HG02678 (cell line): ENCODE results near the gene CDC42EP2.

ENCODE experiments used
- ATAC-seq: cut with Tn5 transposase; IDR thresholded peaks from one replicate; pipeline ENCODE4 v1.9.1; 2021; ENCODE audit warnings: mild to moderate bottlenecking, moderate library complexity; ENCODE audit not compliant: unreplicated experiment

Gene CDC42EP2

GRCh38 chr11:65314501-65315203 is at the start of gene CDC42EP2:
Gene CDC42EP2, plus strand, starts transcription at chr11:65314866. Its CDS starts 6,033 bp downstream, at chr11:65320899.
- peak; percentile 86 for ATAC-seq

- ATAC-seq: no peak
Observed at GRCh38 chr11:65266210-65266609, 48.5 kb upstream of the CDC42EP2 start.

- ATAC-seq: no peak
Observed at GRCh38 chr11:65274735-65275682, 39.7 kb upstream of the CDC42EP2 start.

GRCh38 chr11:65275906-65276305 is 38.8 kb upstream of the CDC42EP2 start:
- no peak for ATAC-seq

GRCh38 chr11:65277631-65278277 is 36.9 kb upstream of the CDC42EP2 start:
- ATAC-seq: no peak

- no peak for ATAC-seq
Observed at GRCh38 chr11:65278356-65278755, 36.3 kb upstream of the CDC42EP2 start.

- no peak for ATAC-seq
Observed at GRCh38 chr11:65279279-65279678, 35.4 kb upstream of the CDC42EP2 start.

- ATAC-seq: no peak
Observed at GRCh38 chr11:65279741-65280440, 34.8 kb upstream of the CDC42EP2 start.

- ATAC-seq: no peak
Observed at GRCh38 chr11:65280646-65281045, 34.0 kb upstream of the CDC42EP2 start.

- no peak for ATAC-seq
Observed at GRCh38 chr11:65286686-65287085, 28.0 kb upstream of the CDC42EP2 start.

- no peak for ATAC-seq
Observed at GRCh38 chr11:65287601-65288000, 27.1 kb upstream of the CDC42EP2 start.

- ATAC-seq: no peak
Observed at GRCh38 chr11:65288706-65289536, 25.7 kb upstream of the CDC42EP2 start.

GRCh38 chr11:65290448-65291165 is 24.1 kb upstream of the CDC42EP2 start:
- peak; percentile 67 for ATAC-seq

GRCh38 chr11:65291613-65292012 is 23.1 kb upstream of the CDC42EP2 start:
- no peak for ATAC-seq

- no peak for ATAC-seq
Observed at GRCh38 chr11:65292890-65293289, 21.8 kb upstream of the CDC42EP2 start.

GRCh38 chr11:65293909-65294381 is 20.7 kb upstream of the CDC42EP2 start:
- ATAC-seq: no peak

GRCh38 chr11:65295001-65295400 is 19.7 kb upstream of the CDC42EP2 start:
- no peak for ATAC-seq

- ATAC-seq: no peak
Observed at GRCh38 chr11:65295571-65296341, 18.9 kb upstream of the CDC42EP2 start.
